GM12878 (cell line): ENCODE measurements around the gene OAF. TPM values are rescaled to one million over a fixed set of nuclear protein-coding genes. Genes with fewer than 3 reads are reported as not detected.

Experiments
- ATAC-seq: fragments of 200-7000 bp; cut with Tn5 transposase; 3 replicates; pipeline ENCODE4 v1.9.1; 2020; ENCODE audit warnings: mild to moderate bottlenecking, moderate library complexity
- BruUV-seq: library from RNA; stranded (reverse); fragments of 400-500 nt; replicated peaks from 2 replicates; lab custom pipeline; 2021; lab: Mats Ljungman, UMichigan
- CTCF ChIA-PET: fragments of 300-600 bp; sonication (Branson Sonifier 250); formaldehyde crosslinking; extraction: SDS; loops from one replicate; lab custom pipeline; 2021; ENCODE audit warnings: inconsistent platforms; lab: Yijun Ruan, JAX
- POLR2A ChIA-PET: fragments of 350-600 bp; formaldehyde crosslinking; extraction: SDS; loops from one replicate; lab custom pipeline; 2021; ENCODE audit warnings: inconsistent platforms; lab: Charles Lee
- RAD21 ChIA-PET: fragments of 300-600 bp; sonication (Branson Sonifier 250); formaldehyde crosslinking; loops from one replicate; lab custom pipeline; 2023; ENCODE audit warnings: antibody characterized with exemption; ENCODE audit not compliant: unreplicated experiment; lab: Charles Lee
- SMC1A ChIA-PET: fragments of 300-600 bp; sonication (Branson Sonifier 250); formaldehyde crosslinking; loops from one replicate; lab custom pipeline; 2023; ENCODE audit not compliant: unreplicated experiment, uncharacterized antibody; lab: Charles Lee
- DNase-seq: peaks from one replicate; pipeline ENCODE4 v3.0.0-alpha.2; 2011; ENCODE audit warnings: low read depth, low spot score
- FAIRE-seq: peaks from 3 replicates; lab custom pipeline; 2011; peaks lifted over from hg19 to GRCh38; lab: Jason Lieb, UNC
- H2AFZ ChIP-seq: 2 replicates; pipeline ENCODE4 v1.6.0; 2011; ENCODE audit warnings: low read depth, low read length, control low read depth; ENCODE audit not compliant: control insufficient read depth
- H3K27ac ChIP-seq: 2 replicates; pipeline ENCODE4 v1.5.1; 2011; ENCODE audit warnings: control low read depth; ENCODE audit not compliant: control insufficient read depth, insufficient read depth
- H3K27me3 ChIP-seq, 2 experiments: replicated peaks in 1 of 2; 2 replicates each; pipeline versions ENCODE4 v1.6.0 to v1.6.1; 2011; ENCODE audit warnings: low read length in 1 of 2; ENCODE audit not compliant: control insufficient read depth in 2 of 2, insufficient read depth in 2 of 2
- H3K36me3 ChIP-seq, 2 experiments: 2 replicates each; pipeline ENCODE4 v1.5.1; 2011; ENCODE audit warnings: low read length in 1 of 2; ENCODE audit not compliant: control insufficient read depth in 2 of 2, insufficient read depth in 2 of 2
- H3K4me1 ChIP-seq: 2 replicates; pipeline ENCODE4 v1.6.1; 2011; ENCODE audit warnings: mild to moderate bottlenecking, low read length, moderate library complexity, mixed read lengths; ENCODE audit not compliant: control insufficient read depth, insufficient read depth
- H3K4me2 ChIP-seq: 2 replicates; pipeline ENCODE4 v1.6.0; 2011; ENCODE audit warnings: control low read depth; ENCODE audit not compliant: control insufficient read depth, insufficient read depth
- H3K4me3 ChIP-seq: fragments of 200-600 bp; sonication (generic); 2 replicates; pipeline ENCODE4 v1.5.1; 2016
- H3K79me2 ChIP-seq: 2 replicates; pipeline ENCODE4 v1.6.0; 2011; ENCODE audit warnings: low read length; ENCODE audit not compliant: control insufficient read depth, insufficient read depth
- H3K9ac ChIP-seq: 2 replicates; pipeline ENCODE4 v1.8.0; 2011; ENCODE audit warnings: low read length, control low read depth, mixed read lengths; ENCODE audit not compliant: control insufficient read depth, insufficient read depth
- H3K9me3 ChIP-seq: replicated peaks from 3 replicates; pipeline ENCODE4 v1.5.1; 2011; ENCODE audit warnings: mild to moderate bottlenecking, low read length; ENCODE audit not compliant: control insufficient read depth, insufficient read depth
- H4K20me1 ChIP-seq: 2 replicates; pipeline ENCODE4 v1.6.0; 2011; ENCODE audit not compliant: control insufficient read depth, insufficient read depth
- BCL11A ChIP-seq: IDR thresholded peaks from 2 replicates; pipeline ENCODE4 v1.6.1; 2011; ENCODE audit warnings: low read depth, low read length
- CBX5 ChIP-seq: sonication (generic); IDR thresholded peaks from 2 replicates; pipeline ENCODE4 v1.6.1; 2016; ENCODE audit warnings: low read depth, moderate library complexity, mild to moderate bottlenecking, inconsistent platforms
- CUX1 ChIP-seq: IDR thresholded peaks from 2 replicates; pipeline ENCODE4 v1.6.1; 2012; ENCODE audit warnings: improper control_type of control experiment, low read depth, low read length; ENCODE audit not compliant: insufficient replicate concordance
- EGR1 ChIP-seq, 2 experiments: IDR thresholded peaks; 1 replicate in 1 of 2; 2 replicates in 1 of 2; pipeline ENCODE4 v1.6.1; 2011 to 2012; ENCODE audit warnings: low read depth in 2 of 2, low read length in 2 of 2, borderline replicate concordance in 1 of 2, mild to moderate bottlenecking in 1 of 2, moderate library complexity in 1 of 2
- JUND ChIP-seq: IDR thresholded peaks from 2 replicates; pipeline ENCODE4 v1.6.1; 2012; ENCODE audit warnings: low read depth, mild to moderate bottlenecking, low read length, improper control_type of control experiment, moderate library complexity
- NRF1 ChIP-seq: conservative IDR thresholded peaks from 2 replicates; pipeline ENCODE4 v1.6.1; 2011; ENCODE audit warnings: mild to moderate bottlenecking, low read depth, low read length, improper control_type of control experiment
- PAX8 ChIP-seq: fragments of 450-650 bp; IDR thresholded peaks from 2 replicates; pipeline ENCODE4 v1.6.1; 2017; ENCODE audit warnings: mild to moderate bottlenecking, moderate library complexity
- RELB ChIP-seq: fragments of 450-650 bp; IDR thresholded peaks from 2 replicates; pipeline ENCODE4 v1.6.1; 2017; ENCODE audit warnings: low read depth, mild to moderate bottlenecking, moderate library complexity
- ZNF274 ChIP-seq: IDR thresholded peaks from one replicate; pipeline ENCODE4 v1.8.0; 2011; ENCODE audit not compliant: insufficient read length, insufficient read depth
- WGBS: methylation state at CpG from one replicate; pipeline ENCODE4 v1.1.6; 2016; ENCODE audit warnings: low lambda C conversion rate; ENCODE audit not compliant: insufficient replicate concordance, insufficient coverage; ENCODE audit errors: missing lambda C conversion rate; 5-methylcytosine and 5-hydroxymethylcytosine counted together
- in situ Hi-C: fragments of 300-500 bp; cut with MboI; formaldehyde crosslinking; loops from 9 replicates; pipeline ENCODE4 v1.14.3; 2018; ENCODE audit warnings: mixed read lengths
- intact Hi-C: fragments of 100-400 bp; cut with micrococcal nuclease; formaldehyde crosslinking; loops from one replicate; pipeline ENCODE4 v1.14.2; 2022; ENCODE audit not compliant: unreplicated experiment
- polyA plus RNA-seq, 11 experiments: library from polyadenylated mRNA; depleted of rRNA in 4 of 11; unstranded in 6 of 11; stranded (reverse) in 5 of 11; fragments of >200 nt; fragmentation: Nextera tagmentation in 4 of 11; fragmentation: Illumina TruSeq in 1 of 11; extraction: Ambion mirVana in 4 of 11; extraction: Trizol in 1 of 11; gene quantifications; 1 replicate in 1 of 11; 2 replicates in 10 of 11; pipeline versions ENCODE4 v1.2.1 to v1.2.3, GENCODE V29; 2011 to 2016; ENCODE audit warnings: inconsistent platforms in 2 of 11, missing spikeins in 2 of 11, low read depth in 1 of 11
- total RNA-seq, 4 experiments: library from RNA; depleted of rRNA in 3 of 4; stranded (reverse); fragments of >200 nt in 3 of 4; fragmentation: Illumina TruSeq in 1 of 4; extraction: Trizol in 1 of 4; gene quantifications; 2 replicates each; pipeline versions ENCODE4 v1.2.1 to v1.2.3, GENCODE V29; 2013 to 2021

Gene OAF
- total and polyA plus RNA-seq, 10 of the 15 experiments (the other 5 are each of a cell fraction or from before 2014, with no cell fraction given), result 0.10 to 4.7 (median 1.1) TPM

- no peaks in the 10 kb centered on the region for H3K36me3 ChIP-seq
- no peak overlapping the region for H3K4me2 ChIP-seq
- intact Hi-C loops (no loop called here), in situ Hi-C loops (no loop called here)
- H3K27ac ChIP-seq, result no peak overlapping the region
- H3K9ac ChIP-seq, result no peak overlapping the region
- CTCF ChIA-PET, result interaction anchor here (0.5 kb wide), 1 partner anchor 537 kb away, joined by 3 read pairs; no protein-coding TSS in a partner anchor
- H3K4me1 ChIP-seq, result no peaks in the 10 kb centered on the region
- SMC1A ChIA-PET, result interaction anchor here (0.6 kb wide), 1 partner anchor 10 kb away, joined by 3 read pairs; no protein-coding TSS in a partner anchor
- H3K79me2 ChIP-seq, result no peaks in the 10 kb centered on the region
- no TSS peak for BruUV-seq
- FAIRE-seq, result no peak
- no peak overlapping the region for H2AFZ ChIP-seq
- POLR2A ChIA-PET, result no interaction called here
- H4K20me1 ChIP-seq, result no peaks in the 10 kb centered on the region
- RAD21 ChIA-PET, result no interaction called here
- no peak for TF ChIP-seq BCL11A
- TF ChIP-seq JUND, result no peak
- peaks cover 0 to 2% of the 10 kb centered on the region in 2 experiments for H3K27me3 ChIP-seq
- ATAC-seq, result no peak
- 11% methylated on average over 4 of the region's 4 CpGs for WGBS
- H3K9me3 ChIP-seq, result no peaks in the 10 kb centered on the region
- no peak for DNase-seq
- H3K4me3 ChIP-seq, result no peak overlapping the region
These were observed 16.7 kb upstream of the OAF start for GRCh38 chr11:120194166-120194565.

GRCh38 chr11:120195601-120196320 lies 15.1 kb upstream of the OAF start:
- ChIA-PET CTCF (interaction anchor here (1.2 kb wide), 1 partner anchor 34 kb away, joined by 3 read pairs; no protein-coding TSS in a partner anchor), RAD21 (no interaction called here), POLR2A (no interaction called here), SMC1A (interaction anchor here (0.9 kb wide), 1 partner anchor 33 kb away, joined by 4 read pairs; no protein-coding TSS in a partner anchor)
- Histone ChIP-seq H3K4me3 (no peak overlapping the region), H2AFZ (no peak overlapping the region), H3K36me3 (no peaks in the 10 kb centered on the region), H3K27ac (no peak overlapping the region), H3K9ac (no peak overlapping the region), H3K4me1 (no peaks in the 10 kb centered on the region), H3K79me2 (no peaks in the 10 kb centered on the region), H3K27me3 (peaks cover 0 to 2% of the 10 kb centered on the region in 2 experiments), H3K9me3 (no peaks in the 10 kb centered on the region), H4K20me1 (no peaks in the 10 kb centered on the region), H3K4me2 (no peak overlapping the region)
- DNase-seq (no peak), ATAC-seq (no peak), FAIRE-seq (no peak)
- whole genome bisulfite sequencing, result 47% methylated on average over 13 of the region's 13 CpGs
- BruUV-seq, result no TSS peak
- intact Hi-C loops, result no loop called here
- in situ Hi-C loops, result no loop called here
- TF ChIP-seq EGR1 (IDR thresholded peaks at IDR 0.05; ENCODE audit: borderline replicate concordance in 1 of 2, low read depth in 2 of 2, low read length in 2 of 2), result no peak
- no peak for TF ChIP-seq CBX5
- no peak for TF ChIP-seq RELB
- TF ChIP-seq CUX1, result no peak
- TF ChIP-seq NRF1, result no peak
- TF ChIP-seq ZNF274, result no peak
- TF ChIP-seq PAX8, result no peak
